Activated CD4-positive, CD25-positive, alpha-beta regulatory T cell treated with anti-CD3 and anti-CD28 coated beads, Interleukin-2, amount 50 U/mL, for 16 hours (primary cell): ENCODE data around the gene ZNRF2.
"Not testable (repeated sequence)": the region's sequence is repeated elsewhere in the genome, so short reads cannot be mapped to it uniquely, and the experiment has no call there.

Source experiments
- DNase-seq: peaks from one replicate; pipeline ENCODE4 v3.0.0-alpha.2; 2020; ENCODE audit warnings: low read depth, low spot score

Gene ZNRF2

DNA sequence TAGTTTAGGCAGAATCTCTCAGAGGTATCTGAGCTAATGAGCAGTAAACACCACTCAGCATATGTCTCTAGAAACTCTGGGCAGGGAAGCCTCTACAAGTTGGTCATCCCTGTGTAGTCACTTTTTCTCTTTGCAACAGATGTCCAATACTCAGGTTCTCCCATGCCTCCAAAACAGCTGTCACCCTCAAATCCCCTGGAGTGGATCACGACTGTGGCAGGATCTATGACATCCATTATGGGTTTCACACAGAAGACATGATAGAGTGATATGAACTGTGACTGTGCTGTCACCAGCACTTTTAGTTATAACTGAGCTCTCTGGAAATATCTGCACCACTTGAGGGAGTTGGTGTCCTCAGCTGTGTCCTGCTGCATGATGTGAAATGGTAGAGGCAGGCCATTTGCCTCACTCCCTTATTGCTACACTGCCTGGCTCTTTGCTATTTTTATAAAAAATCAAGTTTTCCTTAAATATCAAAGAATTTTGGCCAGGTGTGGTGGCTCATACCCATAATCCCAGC lies 24.1 kb upstream of the ZNRF2 start:
- DNase-seq, result no peak

DNA sequence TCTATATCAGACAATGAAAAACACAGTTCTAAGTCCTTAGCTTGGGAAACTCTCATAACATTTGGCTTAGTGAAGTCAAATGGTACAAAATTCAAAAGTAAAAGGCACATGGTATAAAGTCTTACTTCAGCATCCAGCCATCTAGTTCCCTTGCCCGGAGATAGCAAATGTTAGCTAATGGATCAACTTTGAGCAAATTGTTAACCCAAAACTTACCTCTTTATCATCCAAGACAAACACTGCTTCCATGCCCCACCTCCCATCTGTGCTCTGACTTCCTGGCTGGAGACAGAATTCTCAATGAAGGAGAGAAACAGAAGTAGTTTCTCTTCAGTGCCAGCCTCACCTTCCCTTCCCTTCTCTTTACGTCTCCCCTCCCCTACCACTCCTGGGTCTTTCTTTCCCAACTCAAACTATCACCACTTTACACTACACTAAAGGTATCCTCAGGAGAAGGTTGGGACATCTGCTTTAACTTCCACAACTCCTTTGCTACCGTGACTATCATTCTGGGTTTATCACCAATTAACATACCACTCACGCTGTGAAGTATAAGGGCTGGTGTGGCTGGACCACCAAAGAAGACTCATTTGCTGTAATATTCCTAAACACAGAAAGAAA lies 21.2 kb upstream of the ZNRF2 start:
- DNase-seq, result no peak

DNA sequence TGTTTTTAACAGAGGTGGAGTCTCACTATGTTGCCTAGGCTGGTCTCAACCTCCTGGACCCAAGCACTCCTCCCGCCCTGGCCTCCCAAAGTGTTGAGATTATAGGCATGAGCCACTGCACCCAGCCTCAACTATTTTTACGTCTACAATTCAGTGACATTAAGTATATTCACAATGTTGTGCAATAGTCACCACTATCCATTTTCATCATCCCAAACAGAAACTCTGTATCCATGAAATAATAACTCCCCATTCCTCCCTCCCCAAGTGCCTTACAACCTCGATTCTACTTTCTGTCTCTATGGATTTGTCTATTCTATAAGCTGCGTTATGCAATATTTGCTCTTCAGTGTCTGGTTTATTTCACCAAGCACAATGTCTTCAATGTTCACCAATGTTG lies 20.3 kb upstream of the ZNRF2 start:
- no peak for DNase-seq

DNA sequence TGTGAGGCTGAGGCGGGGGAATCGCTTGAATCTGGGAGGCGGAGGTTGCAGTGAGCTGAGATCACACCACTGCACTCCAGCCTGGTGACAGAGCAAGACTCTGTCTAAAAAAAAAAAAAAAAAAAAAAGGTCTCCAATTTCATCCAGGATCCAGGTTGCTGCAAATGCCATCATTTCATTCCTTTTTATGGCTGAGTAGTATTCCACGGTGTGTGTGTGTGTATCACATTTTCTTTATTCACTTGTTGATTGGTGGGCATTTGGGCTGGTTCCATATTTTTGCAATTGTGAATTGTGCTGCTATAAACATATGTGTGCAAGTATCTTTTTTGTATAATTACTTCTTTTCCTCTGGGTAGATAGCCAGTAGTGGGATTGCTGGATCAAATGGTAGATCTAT lies 19.2 kb upstream of the ZNRF2 start:
- not testable (repeated sequence) for DNase-seq

DNA sequence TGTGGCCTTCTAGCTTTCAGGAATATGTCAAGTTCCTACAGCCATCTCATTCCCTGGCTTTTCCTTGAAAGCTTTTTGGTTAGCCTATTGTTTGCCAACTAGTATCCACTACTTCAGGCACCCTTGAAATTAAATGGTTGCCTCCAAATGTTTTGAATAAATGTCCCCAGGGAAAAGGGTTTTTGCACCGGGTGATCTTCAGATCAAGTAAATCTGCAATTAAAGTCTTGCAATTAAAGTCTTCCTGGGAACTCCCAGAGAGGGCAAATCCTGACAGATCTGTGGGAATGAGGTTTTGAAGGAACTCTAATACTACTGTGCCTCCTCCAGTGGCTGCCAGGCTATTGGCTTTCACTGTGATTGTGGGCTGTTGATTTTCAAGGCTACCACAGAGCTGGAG lies 17.7 kb upstream of the ZNRF2 start:
- no peak for DNase-seq

DNA sequence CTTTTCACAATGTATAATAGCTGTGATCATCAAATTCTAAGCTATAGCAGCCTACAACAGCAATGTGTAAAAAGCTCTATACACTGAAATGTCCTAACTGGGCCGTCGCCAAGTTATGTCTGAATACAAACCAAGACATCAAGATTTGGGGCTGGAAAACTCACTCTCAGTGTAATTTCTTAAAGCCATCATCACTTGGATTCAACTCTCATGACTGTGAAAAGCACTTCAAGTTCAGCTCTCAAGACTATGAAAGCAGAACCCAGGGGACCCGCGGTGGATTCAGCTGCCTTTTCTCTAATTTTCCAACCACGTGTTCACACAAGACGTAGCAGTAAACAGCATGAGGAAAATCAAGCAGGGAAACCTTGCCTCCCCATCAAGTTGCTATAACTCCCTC lies 15.8 kb upstream of the ZNRF2 start:
- DNase-seq, result no peak

DNA sequence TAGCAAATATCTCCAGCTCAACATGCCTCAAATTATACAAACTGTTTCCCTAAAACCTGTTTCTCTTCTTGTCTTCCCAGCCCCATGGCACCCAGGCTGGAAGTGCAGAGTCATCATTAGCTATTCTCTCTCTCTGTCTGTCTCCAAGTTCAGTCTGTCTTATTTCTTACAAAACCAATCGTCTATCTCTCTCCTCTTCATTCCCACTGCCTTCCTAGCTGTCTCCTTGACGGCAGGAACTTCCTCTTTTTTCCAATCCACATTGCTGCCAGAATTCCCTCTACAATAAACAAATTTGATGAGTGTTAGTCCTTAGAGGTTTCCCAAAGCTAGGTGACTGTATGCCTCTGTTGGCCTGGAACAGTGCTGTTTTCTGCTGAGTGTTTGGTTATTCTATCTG lies 14.9 kb upstream of the ZNRF2 start:
- no peak for DNase-seq

DNA sequence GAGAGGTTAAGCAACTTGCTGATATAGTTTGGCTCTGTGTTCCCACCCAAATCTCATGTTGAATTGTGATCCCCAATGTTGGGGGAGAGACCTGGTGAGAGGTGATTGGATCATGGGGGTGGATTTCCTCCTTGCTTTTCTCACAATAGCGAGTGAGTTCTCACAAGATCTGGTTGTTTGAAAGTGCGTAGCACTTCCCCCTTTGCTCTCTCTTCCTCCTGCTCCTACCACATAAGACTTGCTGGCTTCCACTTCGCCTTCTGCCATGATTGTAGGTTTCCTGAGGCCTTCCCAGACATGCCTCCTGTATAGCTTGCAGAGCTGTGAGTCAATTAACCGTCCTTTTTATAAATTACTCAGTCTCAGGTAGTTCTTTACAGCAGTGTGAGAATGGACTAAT lies 13.5 kb upstream of the ZNRF2 start:
- DNase-seq, result no peak

DNA sequence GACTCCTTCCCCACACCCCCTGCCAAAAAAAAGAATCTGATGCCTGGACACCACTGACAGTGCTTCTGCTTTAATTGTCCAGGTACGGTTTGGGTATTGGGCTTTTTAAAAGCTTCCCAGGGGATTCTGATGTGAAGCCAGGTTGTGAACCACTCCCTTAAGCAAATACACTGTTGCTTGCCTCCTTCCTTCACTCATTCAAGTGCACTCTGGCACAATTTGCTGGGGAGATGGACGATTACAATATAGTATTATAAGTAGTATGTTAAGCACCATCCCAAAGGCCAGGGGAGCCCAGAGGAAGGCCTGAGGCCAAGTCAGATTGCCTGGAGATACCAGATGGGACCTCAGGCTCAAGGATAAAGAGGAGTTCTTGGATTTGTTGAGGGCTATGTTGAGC lies 12.3 kb upstream of the ZNRF2 start:
- no peak for DNase-seq

DNA sequence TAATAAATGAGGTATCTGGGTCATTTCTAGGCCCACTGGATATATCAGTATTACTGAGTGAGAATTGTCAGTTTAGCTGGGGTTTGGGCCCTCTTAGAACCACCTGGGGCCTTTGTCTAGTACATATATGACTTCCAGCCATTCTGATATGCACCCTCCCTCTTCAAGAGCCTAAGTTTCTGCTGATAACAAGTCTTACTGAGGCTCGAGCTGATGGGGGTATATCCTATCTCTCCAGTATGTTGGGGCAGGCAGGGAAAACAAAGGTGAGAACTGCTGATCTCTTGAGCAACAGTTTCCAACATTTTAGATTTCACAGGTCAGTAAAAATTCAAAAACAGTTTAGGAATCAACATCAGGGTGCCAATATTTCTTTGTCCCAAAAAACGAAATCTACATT lies 10.8 kb upstream of the ZNRF2 start:
- DNase-seq, result no peak

DNA sequence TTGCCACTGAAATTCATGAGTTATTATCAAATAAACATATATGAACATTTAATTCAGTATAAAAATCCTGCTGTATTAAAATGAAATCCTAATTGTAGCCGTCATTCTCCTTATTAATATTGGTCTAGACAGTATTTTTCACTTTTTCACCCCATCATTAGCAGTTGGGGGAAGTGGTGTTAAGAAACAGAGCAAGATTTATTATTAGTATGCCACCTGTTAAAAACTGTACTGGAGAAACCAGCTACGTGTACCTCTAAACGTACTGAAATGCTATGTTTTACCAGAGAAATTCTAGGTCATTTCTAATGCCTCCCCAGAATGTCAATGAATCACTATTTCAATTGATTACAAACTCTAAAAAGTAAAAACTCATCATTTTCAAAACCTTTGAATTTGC lies 9.8 kb upstream of the ZNRF2 start:
- no peak for DNase-seq

DNA sequence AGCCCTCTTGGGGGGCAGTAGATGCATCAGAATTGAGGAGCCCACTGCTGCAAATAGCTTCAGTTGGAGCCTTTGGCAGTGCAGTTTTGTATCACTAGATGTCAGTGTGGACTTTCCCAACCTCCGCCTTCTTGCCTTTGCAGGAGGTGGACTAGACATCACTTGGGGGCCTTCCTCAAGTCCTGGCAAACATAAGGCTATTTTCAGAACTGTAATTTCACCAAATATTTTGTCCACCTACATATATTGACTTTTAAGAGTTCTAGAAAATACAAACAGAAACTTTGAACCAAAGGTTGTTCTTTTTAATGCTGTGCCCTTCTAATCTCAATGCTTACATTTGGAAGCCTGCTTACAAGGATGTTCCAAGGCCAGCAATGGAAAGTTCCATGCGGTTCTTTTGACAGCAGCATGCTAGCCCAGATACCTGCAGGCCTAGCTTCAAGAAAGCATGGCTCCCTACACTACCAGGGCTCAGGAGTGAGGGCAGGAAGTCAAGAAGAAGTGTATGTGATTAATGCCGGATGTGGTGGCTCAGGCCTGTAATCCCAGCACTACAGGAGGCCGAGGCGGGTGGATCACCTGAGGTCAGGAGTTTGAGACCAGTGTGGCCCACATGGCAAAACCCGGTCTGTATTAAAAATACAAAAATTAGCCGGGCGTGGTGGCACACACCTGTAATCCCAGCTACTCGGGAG lies 8.0 kb upstream of the ZNRF2 start:
- DNase-seq, result no peak

DNA sequence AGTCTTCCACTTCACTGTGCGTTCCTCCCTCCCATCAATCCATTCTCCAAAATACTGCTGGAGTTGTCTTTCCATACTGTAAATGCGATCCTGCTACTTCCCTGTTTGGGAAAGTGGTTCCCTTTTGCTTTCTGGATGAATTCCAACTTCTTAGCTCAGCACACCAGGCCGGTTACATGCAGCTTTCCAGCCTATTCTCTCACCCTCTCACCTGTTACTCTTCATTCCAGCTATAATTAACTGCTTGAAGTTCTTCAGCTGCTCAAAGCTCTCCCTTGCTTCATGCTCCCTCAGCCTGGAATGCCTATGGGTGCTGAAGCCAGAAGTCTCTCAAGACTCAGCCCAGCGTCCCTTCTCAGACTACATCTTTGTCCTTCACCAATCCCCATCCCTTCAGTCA lies 6.0 kb upstream of the ZNRF2 start:
- no peak for DNase-seq

DNA sequence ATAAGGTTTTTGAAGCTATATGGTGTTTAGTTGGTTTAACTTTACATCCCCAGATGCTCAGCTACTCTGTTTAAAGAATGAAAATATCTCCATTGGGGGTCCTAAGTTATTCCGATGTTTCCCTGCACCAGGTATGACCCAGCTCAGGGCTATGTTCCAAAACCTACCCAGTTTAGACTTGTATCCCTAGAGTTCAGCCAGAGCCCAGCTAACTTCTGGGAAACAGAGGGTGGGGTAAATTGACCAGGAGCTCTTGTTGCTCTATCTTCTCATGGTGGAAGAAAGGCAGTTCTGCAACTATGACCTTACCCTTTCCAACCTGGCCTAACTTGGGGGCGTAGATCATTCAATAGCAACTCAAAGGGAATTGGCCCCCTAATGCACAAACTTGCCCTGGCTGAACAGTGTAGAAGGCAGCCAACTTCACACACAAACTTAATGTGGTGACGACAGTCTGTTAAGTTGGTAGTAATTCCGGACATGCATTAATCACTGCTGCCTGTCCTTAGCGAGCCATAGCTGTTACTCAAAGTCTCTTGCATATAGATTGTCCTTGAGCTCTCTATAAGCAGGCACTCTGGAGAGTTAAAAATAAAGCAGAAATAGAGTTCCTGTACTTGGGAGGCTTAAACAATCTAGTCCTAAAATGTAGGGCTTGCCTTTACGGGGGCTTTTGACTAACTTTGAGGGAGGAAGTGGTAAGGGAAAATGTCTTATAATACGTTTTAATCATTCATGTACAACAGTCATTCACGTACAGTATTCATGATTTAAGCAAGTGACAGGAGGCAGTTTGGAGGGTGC lies 5.3 kb upstream of the ZNRF2 start:
- DNase-seq, result no peak

DNA sequence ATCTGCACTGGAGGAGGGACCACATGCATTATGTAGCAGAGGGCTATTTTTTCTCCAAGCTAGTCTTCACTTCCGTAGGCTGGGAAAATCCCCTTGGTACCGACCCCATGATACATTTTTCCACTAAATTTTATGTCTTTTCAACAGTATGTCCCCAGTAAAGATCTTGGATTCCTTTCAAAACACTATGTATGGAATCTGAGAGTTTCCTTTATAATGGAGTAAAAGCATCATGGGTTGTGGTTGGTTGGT lies 4.8 kb upstream of the ZNRF2 start:
- no peak for DNase-seq

DNA sequence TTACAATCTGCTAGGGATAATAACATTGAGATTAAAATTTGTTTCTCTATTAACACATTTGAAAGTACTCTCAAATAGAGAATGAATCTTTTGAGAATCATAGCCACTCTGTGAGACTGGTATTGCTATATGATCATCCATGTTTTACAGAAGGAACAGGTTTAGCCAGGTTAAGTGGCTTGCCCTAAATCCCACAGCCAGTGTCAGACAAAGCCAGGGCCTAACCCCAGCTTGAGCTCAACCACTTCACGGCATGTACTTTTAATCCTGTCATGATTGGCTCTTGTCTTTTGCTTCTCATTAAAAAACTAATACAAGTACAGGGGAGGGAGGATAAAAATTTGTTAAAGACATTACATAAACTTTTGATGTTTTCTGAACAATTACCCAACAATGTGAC lies 3.8 kb upstream of the ZNRF2 start:
- DNase-seq, result no peak

DNA sequence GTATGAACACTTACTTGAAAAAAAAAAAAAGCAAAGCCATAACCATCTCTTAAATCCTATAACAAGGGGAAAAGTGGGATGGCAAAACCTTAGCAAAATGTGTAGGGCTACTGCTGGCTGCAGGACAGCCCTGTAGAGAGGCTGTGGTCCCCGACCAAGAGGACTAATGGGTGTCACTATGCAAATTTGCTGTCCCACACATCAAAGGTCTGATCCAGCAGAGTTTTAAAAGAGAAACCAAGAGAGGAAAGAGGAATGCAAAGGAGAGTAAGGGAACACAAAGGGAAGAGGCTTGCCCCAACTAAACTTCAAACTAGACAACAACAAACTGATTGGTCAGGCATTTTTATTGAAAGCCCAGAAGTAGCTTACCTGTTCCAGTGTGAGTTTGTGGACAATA lies 3.1 kb upstream of the ZNRF2 start:
- no peak for DNase-seq

DNA sequence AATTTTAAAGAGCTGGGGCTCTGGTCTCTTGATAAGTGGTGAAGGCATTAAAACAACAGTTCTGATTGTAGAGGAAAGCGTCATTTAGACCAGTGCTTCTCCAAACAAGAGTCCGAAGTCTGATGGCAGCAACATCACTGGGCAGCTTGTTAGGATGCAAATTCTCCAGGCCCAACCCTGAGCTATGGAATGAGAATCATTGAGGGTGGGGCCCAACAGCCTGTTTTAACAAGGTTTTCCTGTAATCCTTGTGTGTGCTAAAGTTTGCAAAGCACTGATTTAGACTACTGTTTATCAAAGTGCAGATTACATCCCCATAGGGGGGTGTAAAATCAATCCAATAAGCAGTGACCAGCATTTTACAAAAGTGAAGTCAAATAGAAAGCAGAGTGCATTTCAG lies 2.6 kb upstream of the ZNRF2 start:
- DNase-seq, result no peak

DNA sequence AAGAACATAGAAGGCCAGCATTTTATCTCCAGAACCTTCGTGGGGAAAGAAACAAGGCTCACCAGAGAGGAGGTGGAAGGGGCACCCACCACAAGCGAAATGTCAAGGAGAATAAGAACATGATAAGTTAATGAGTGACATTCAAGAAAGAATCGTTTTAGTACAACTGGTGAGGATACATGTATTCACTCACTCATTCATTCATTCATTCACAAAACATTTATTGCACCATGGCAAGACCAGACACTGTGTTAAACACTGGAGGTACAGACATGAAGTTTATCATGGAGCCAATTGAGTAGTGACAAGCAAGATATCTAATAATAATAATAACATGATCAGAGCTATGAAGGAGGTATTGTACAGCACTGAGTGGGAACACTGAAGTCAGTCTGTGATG lies 1.7 kb upstream of the ZNRF2 start:
- no peak for DNase-seq

DNA sequence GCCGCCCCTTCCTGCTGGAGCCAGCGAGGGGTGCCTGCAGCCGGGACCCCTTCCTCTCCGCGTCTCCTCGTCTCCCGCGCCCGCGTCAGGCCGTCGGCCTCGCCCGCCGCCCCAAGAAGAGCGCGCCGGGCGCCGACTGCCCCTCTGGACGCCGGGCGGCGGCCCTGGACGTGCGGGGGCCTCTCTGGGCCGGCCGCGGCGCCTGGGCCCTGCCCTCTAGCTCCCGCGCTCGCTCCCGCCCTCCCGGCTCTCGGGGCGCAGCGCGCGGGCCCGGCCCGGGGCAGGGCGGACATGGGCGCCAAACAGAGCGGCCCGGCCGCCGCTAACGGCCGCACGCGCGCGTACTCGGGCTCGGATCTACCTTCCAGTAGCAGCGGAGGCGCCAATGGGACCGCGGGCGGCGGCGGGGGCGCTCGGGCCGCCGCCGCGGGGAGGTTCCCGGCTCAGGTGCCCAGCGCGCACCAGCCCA lies 704 bp downstream of the ZNRF2 start:
- DNase-seq, result no peak

DNA sequence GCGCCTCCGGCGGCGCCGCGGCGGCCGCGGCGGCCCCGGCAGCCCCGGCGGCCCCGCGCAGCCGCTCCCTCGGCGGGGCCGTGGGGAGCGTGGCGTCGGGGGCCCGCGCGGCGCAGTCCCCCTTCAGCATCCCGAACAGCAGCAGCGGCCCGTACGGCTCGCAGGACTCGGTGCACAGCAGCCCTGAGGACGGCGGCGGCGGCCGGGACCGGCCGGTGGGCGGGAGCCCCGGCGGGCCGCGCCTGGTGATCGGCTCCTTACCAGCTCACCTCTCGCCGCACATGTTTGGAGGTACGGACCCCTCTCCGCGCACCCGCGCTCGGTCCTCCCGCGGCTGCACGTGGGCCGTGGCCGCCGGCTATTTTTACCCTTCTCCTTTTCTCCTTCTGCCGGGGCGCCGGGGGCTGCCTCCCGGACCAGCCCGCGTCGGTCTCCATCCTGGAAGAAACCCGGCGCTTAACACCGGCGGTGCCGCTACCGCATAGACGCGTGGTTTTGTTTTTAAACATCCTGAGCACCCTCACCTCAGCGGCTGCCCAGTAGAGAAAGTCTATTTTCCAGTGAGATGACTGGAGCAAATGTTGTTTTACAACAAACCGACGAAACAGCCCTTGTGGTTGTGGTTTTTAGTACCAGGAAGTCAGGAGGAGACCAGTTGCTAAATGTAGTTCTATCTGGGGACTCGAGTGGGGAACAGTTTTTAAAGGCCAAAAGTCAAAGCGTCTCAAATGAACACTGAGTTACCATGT lies 1.3 kb downstream of the ZNRF2 start:
- no peak for DNase-seq

DNA sequence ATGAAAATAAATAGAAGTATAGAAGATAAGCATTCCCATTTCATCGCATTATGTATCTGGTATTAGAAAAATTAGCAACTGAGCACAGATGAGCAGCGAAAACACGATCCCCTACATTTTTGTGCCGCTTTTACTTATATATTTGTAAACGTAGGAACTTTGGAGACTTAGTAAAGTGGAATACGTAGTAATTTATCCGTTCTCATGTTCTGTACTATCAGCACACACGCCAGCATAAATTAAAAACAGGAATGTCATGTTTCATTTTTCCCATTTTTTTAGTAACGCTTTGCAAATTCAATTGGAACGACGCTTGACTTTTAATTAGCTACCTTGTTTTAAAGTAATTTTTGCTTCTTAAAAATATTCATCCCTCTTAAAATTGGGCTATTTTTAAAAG lies 2.4 kb downstream of the ZNRF2 start:
- DNase-seq, result no peak
